Sigmoid colon (tissue), 7 donors: ENCODE data around the gene FCHSD2. TPM values are rescaled to one million over a fixed set of nuclear protein-coding genes. Genes with fewer than 3 reads are reported as not detected.
"Not testable (repeated sequence)": the region's sequence is repeated elsewhere in the genome, so short reads cannot be mapped to it uniquely, and the experiment has no call there.

ENCODE experiments used
- DNase-seq: peaks from one replicate; pipeline ENCODE4 v3.0.0-alpha.2; 2019
- H3K27ac ChIP-seq, 4 donors: fragments of 200-600 bp; sonication (generic); one replicate each; pipeline ENCODE4 v1.5.1; 2016 to 2019; ENCODE audit warnings: mild to moderate bottlenecking in 1 of 4
- H3K27me3 ChIP-seq, 3 donors: fragments of 200-600 bp; sonication (generic); one replicate each; pipeline ENCODE4 v1.5.1; 2019; ENCODE audit warnings: mild to moderate bottlenecking in 1 of 3
- H3K36me3 ChIP-seq, 4 donors: fragments of 200-600 bp; sonication (generic); one replicate each; pipeline ENCODE4 v1.5.1; 2016 to 2019
- H3K4me1 ChIP-seq, 4 donors: fragments of 200-600 bp; sonication (generic); one replicate each; pipeline ENCODE4 v1.5.1; 2017 to 2019
- H3K4me3 ChIP-seq, 4 donors: fragments of 200-600 bp; sonication (generic); one replicate each; pipeline ENCODE4 v1.5.1; 2017 to 2019; ENCODE audit warnings: mild to moderate bottlenecking in 2 of 4, moderate library complexity in 1 of 4
- H3K9me3 ChIP-seq, 4 donors: fragments of 200-600 bp in 3 of 4; sonication (generic) in 3 of 4; one replicate each; pipeline versions ENCODE4 v1.5.1 to v1.6.1; 2013 to 2019
- CTCF ChIP-seq, 4 experiments: fragments of 450-650 bp in 3 of 4; fragments of 200-600 bp in 1 of 4; IDR thresholded peaks; one replicate each; pipeline ENCODE4 v1.5.1; 2016 to 2019; ENCODE audit warnings: antibody characterized with exemption in 4 of 4, mild to moderate bottlenecking in 3 of 4, moderate library complexity in 2 of 4
- EP300 ChIP-seq, 4 donors: sonication (generic); formaldehyde crosslinking; IDR thresholded peaks; one replicate each; pipeline ENCODE4 v1.6.1; 2017; ENCODE audit warnings: antibody characterized with exemption in 4 of 4
- POLR2A ChIP-seq, 2 donors: fragments of 450-650 bp; IDR thresholded peaks; one replicate each; pipeline ENCODE4 v1.6.1; 2016; ENCODE audit warnings: antibody characterized with exemption in 2 of 2, mild to moderate bottlenecking in 2 of 2, moderate library complexity in 2 of 2
- POLR2AphosphoS5 ChIP-seq, 4 donors: sonication (generic); formaldehyde crosslinking; IDR thresholded peaks; one replicate each; pipeline ENCODE4 v1.6.1; 2017; ENCODE audit warnings: antibody characterized with exemption in 4 of 4
- WGBS, 2 donors: extraction: QIAGEN DNeasy Blood & Tissue Kit; methylation state at CpG; one replicate each; pipeline ENCODE4 v1.1.7; 2013; 5-methylcytosine and 5-hydroxymethylcytosine counted together
- intact Hi-C: fragments of 100-400 bp; cut with DNase I; formaldehyde crosslinking; loops from one replicate; pipeline ENCODE4 v1.15.1; 2023
- polyA plus RNA-seq, 3 donors: library from polyadenylated mRNA; stranded (reverse); fragments of 200-250 nt; gene quantifications; one replicate each; pipeline ENCODE4 v1.2.3, GENCODE V29; 2013
- total RNA-seq, 4 donors: library from RNA; depleted of rRNA; stranded (reverse); fragments of >200 nt; gene quantifications; one replicate each; pipeline ENCODE4 v1.1.0, GENCODE V29; 2016
- donor health status: healthy with polysubstance abuse.
- donor health status: Bipolar disorder and iron deficiency.
- donor health status: healthy.

FCHSD2 gene
- total and polyA plus RNA-seq, 7 donors = 6.9 to 36.3 (median 18.6) TPM

DNA sequence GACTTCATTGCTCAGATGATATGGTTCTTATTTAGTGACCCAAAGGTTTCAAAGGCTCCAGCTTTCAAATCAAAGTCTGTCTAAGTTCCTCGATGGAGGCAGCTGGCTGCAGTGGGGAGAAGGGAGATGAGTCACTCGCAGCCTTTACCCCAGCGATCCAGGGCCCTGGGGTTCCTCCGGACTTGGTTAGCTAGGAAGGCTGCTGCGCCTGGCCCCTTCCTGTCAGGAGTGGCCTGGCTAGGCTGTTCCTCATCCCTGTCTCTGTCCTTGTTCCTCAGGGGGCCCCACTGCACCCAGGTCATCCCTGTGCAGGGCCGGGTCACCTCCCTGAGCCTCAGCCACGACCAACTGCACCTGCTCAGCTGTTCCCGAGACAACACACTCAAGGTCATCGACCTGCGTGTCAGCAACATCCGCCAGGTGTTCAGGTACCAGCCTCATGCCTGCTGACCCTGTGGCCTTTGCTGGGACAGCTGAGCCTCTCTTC lies 314.0 kb downstream of the FCHSD2 start:
- no peak for DNase-seq
- H3K27me3 ChIP-seq = no peaks in the 10 kb centered on the region
- H3K27ac ChIP-seq = peak overlapping the region in 1 of 4 donors; percentile 28
- intact Hi-C loops = loop anchor here (10.0 kb wide), 1 partner anchor 537 kb away; no protein-coding TSS in a partner anchor
- no peak for TF ChIP-seq POLR2AphosphoS5 (IDR thresholded peaks at IDR 0.05)
- no peak for TF ChIP-seq EP300 (IDR thresholded peaks at IDR 0.05)
- TF ChIP-seq POLR2A (IDR thresholded peaks at IDR 0.05) = no peak
- TF ChIP-seq CTCF (IDR thresholded peaks at IDR 0.05) = no peak
- WGBS, 2 donors = 68 to 75% methylated on average over 11 of the region's 11 CpGs
- peaks cover 0 to 20% (median 11%) of the 10 kb centered on the region in 4 donors for H3K4me1 ChIP-seq
- no peak overlapping the region for H3K4me3 ChIP-seq
- peaks cover 0 to 4% (median 0%) of the 10 kb centered on the region in 4 donors for H3K36me3 ChIP-seq
- H3K9me3 ChIP-seq = no peaks in the 10 kb centered on the region

DNA sequence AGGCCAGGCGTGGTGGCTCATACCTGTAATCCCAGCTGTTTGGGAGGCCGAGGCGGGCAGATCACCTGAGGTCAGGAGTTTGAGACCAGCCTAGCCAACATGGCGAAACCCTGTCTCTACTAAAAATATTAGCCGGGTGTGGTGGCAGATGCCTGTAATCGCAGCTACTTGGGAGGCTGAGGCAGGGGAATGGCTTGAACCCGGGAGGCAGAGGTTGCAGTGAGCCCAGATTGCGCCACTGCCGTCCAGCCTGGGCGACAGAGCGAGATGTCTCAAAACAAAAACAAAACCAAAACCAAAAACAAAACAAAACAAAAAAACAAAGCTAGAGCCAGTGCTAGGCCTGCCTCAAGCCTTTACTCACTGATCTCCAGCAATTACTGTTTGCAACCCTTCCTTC lies 314.5 kb downstream of the FCHSD2 start:
- H3K9me3 ChIP-seq, H3K4me3 ChIP-seq, H3K27me3 ChIP-seq, H3K36me3 ChIP-seq, DNase-seq: not testable (repeated sequence)
- peak overlapping the region in 2 of 4 donors; percentile 2 to 28 for H3K27ac ChIP-seq
- H3K4me1 ChIP-seq = peaks cover 0 to 15% (median 10%) of the 10 kb centered on the region in 4 donors
- intact Hi-C loops = loop anchor here (10.0 kb wide), 1 partner anchor 537 kb away; no protein-coding TSS in a partner anchor
- 78 to 79% methylated on average over 11 of the region's 11 CpGs for WGBS, 2 donors

GRCh38 chr11:72826942-72827480 lies 315.1 kb downstream of the FCHSD2 start:
- TF ChIP-seq CTCF (IDR thresholded peaks at IDR 0.05) (no peak), POLR2A (IDR thresholded peaks at IDR 0.05) (no peak), EP300 (IDR thresholded peaks at IDR 0.05) (no peak), POLR2AphosphoS5 (IDR thresholded peaks at IDR 0.05) (no peak)
- Histone ChIP-seq H3K4me1 (peaks cover 0 to 14% (median 10%) of the 10 kb centered on the region in 4 donors), H3K4me3 (no peak overlapping the region), H3K27ac (no peak overlapping the region), H3K27me3 (no peaks in the 10 kb centered on the region), H3K36me3 (peaks cover 0 to 4% (median 0%) of the 10 kb centered on the region in 4 donors), H3K9me3 (no peaks in the 10 kb centered on the region)
- intact Hi-C loops = loop anchor here (10.0 kb wide), 1 partner anchor 538 kb away; no protein-coding TSS in a partner anchor
- peak; percentile 50 for DNase-seq
- 92 to 94% methylated on average over 8 of the region's 8 CpGs for WGBS, 2 donors

GRCh38 chr11:72826191-72826941 lies 315.8 kb downstream of the FCHSD2 start:
- TF ChIP-seq POLR2AphosphoS5 (IDR thresholded peaks at IDR 0.05) (no peak), EP300 (IDR thresholded peaks at IDR 0.05) (no peak), CTCF (IDR thresholded peaks at IDR 0.05) (no peak), POLR2A (IDR thresholded peaks at IDR 0.05) (no peak)
- Histone ChIP-seq H3K36me3 (peaks cover 0 to 4% (median 0%) of the 10 kb centered on the region in 4 donors), H3K4me1 (peaks cover 0 to 13% (median 9%) of the 10 kb centered on the region in 4 donors), H3K9me3 (no peaks in the 10 kb centered on the region), H3K27ac (no peak overlapping the region), H3K4me3 (no peak overlapping the region), H3K27me3 (no peaks in the 10 kb centered on the region)
- 93% methylated on average over 15 of the region's 15 CpGs for WGBS, 2 donors
- intact Hi-C loops = loop anchor here (10.0 kb wide), 1 partner anchor 538 kb away; no protein-coding TSS in a partner anchor
- DNase-seq = peak; percentile 60

DNA sequence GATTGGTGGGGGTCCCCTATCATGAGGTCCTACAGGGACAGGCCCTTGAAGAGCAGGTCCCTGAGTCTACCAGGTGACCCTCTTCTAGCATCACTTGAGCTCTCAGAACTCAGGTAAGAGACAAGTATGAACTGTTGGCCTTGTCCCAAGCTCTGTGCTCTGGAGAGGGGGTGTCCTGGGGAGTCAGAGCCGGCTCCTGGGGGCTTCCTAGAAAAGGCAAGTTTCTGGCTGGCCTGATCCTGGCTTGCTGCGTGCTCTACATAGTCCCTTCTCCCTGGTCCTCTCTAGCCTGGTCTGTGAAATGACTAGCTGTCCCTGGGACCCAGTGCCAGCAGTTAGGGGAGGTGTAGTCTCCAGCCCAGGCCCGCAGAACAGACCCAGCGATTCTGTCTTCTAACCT lies 316.5 kb downstream of the FCHSD2 start:
- intact Hi-C loops = loop anchor here (10.0 kb wide), 1 partner anchor 539 kb away; no protein-coding TSS in a partner anchor
- H3K27ac ChIP-seq = no peak overlapping the region
- H3K4me3 ChIP-seq = no peak overlapping the region
- H3K36me3 ChIP-seq = peaks cover 0 to 4% (median 0%) of the 10 kb centered on the region in 4 donors
- TF ChIP-seq CTCF (IDR thresholded peaks at IDR 0.05) (no peak), POLR2A (IDR thresholded peaks at IDR 0.05) (no peak), EP300 (IDR thresholded peaks at IDR 0.05) (no peak), POLR2AphosphoS5 (IDR thresholded peaks at IDR 0.05) (no peak)
- DNase-seq = peak; percentile 52
- peaks cover 0 to 15% (median 12%) of the 10 kb centered on the region in 4 donors for H3K4me1 ChIP-seq
- 80 to 83% methylated on average over 4 of the region's 4 CpGs for WGBS, 2 donors
- no peaks in the 10 kb centered on the region for H3K9me3 ChIP-seq
- H3K27me3 ChIP-seq = no peaks in the 10 kb centered on the region
